ENCODE results near the gene CA12.

Gene CA12

GRCh38 chr15:63299943-63300575 lies 81.6 kb downstream of the CA12 start:
- DNase-seq = no peak

GRCh38 chr15:63296195-63296594 lies 85.5 kb downstream of the CA12 start:
- no peak for DNase-seq

DNA sequence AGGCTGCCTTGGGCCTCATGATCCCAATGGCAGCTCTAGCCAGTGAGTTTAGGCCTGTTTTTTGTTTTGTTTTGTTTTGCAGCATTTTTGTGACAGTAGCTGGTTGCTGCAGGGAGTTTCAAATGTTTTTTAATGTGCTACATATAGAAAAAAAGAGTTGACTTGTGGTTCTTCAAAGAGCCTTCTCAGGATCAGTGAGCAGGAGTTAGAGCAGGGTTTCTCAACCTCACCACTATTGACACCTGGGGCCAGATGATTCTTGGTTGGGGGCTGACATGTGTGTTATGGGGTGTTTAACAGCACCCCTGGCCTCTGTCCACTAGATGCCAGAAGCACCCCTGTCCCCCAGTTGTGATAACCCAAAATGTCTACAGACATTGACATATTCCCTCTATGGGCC lies 86.3 kb downstream of the CA12 start:
- no peak for DNase-seq

DNA sequence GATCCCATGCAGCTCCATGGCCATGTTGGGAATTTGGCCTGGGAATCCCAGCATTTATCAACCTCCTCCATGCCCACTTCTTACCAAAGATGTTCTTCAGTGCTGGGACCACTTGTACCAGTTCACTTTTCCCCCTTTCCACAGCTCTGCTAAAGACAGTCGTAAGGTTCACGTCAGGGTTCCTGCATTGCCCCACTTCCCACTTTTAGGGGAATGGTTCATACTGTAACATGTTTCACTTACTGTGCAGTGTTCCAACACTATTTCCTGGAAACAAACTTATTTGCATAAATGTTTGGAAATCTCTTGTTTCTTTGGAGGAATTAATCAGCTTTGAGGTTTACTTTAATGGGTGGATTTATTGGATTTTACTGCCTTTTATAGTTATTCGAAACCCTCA lies 87.3 kb downstream of the CA12 start:
- DNase-seq = no peak

DNA sequence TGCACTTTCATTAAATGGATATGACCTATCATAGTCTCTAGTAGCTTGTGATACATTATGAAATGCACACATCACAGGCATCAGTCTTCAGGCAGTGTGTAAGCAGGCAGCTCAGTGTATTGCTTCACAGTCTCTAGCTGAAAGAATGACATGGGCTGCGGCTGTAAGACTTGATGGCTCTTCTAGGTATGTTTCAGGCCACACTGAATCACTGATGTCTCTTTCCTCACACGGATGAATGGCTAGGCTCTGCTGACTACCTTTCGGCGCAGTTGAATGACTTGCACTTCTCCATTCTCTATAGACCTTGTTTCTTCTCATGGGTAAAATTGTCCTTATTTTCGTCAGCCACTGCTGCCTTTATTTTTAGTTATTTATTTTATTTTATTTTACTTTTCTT lies 88.9 kb downstream of the CA12 start:
- DNase-seq = no peak

GRCh38 chr15:63292241-63292640 lies 89.4 kb downstream of the CA12 start:
- DNase-seq = no peak

DNA sequence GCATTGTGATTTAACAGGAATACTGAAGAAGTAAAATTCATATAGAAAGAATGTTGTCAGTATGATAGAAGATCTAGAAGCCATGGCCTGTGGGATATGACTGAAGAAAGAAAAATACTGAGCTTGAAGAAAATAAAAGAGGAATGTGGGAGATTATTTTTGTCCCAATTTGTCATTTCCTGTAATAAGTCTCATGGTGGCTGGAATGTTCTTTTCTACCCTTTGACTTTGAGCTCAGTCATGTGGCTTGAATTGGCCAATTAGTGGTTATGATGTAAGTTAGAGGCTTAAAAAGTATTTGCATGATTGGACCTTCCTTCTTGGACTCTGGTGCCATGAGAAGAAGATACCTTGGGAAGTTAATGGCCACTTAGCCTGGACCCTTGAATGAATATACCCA lies 90.1 kb downstream of the CA12 start:
- no peak for DNase-seq

DNA sequence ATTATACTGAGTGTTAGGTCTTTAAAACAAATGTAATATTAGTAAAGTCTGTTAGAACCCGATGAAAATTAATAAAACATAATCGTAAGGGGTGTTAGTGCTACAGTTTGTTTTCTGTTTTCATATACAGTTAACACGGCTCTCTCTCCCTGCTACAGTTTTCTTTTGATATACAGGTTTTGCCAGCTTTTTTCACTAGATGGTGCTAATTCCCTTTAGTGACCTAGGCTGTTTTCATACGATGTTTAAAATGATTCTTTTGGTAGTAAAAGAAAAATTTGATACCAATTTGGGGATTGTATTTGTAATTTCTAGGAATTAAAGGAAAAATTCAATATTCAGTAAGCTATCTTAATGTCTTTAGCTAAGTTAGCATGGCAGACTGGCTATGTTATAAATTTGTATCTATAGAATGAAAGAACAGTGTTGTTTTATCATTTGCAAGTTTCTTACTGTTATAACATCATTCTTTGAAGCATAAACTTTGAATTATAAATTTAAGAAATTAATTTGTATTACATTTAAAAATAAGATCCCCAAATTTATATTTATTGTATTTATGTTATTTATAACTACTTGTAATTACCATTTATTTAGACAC lies 92.8 kb downstream of the CA12 start:
- DNase-seq = peak in 1 of 5 donors; percentile 41

GRCh38 chr15:63288342-63288741 lies 93.3 kb downstream of the CA12 start:
- DNase-seq = no peak

DNA sequence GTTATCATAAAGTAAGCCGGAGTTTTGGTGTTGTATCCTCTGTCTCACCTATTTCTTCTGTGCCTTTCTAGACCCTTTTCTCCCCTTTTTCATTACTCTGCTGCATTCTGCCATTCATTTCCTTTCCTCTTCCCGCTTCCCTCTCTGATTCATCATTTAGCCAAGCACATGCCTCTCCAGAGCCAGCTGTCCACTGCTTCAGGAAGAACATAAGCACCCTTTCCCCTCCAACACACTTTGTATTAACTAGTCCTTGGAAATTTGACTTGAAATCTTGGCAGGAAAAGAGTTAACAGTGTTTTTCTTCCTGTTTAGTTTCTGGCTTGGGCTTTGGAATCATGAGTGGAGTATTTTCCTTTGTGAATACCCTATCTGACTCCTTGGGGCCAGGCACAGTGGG lies 94.5 kb downstream of the CA12 start:
- DNase-seq = no peak

GRCh38 chr15:63284335-63284734 lies 97.3 kb downstream of the CA12 start:
- DNase-seq = no peak

DNA sequence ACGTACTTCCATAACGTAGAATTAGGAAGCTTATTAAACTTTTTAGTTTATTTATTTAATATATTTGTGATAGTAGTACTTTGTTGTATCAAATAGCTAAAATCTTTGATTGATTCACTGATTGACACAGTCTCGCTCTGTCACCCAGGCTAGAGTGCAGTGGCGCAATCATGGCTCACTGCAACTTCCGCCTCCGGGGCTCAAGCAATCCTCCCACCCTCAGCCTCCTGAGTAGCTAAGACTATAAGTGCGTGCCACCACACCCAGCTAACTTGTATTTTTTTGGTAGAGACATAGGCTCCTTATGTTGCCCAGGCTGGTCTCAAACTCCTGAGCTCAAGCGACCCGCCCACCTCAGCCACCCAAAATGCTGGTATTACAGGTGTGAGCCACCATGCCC lies 98.5 kb downstream of the CA12 start:
- DNase-seq = no peak

- no peak for DNase-seq
These were observed 103.7 kb downstream of the CA12 start for GRCh38 chr15:63277893-63278456.

DNA sequence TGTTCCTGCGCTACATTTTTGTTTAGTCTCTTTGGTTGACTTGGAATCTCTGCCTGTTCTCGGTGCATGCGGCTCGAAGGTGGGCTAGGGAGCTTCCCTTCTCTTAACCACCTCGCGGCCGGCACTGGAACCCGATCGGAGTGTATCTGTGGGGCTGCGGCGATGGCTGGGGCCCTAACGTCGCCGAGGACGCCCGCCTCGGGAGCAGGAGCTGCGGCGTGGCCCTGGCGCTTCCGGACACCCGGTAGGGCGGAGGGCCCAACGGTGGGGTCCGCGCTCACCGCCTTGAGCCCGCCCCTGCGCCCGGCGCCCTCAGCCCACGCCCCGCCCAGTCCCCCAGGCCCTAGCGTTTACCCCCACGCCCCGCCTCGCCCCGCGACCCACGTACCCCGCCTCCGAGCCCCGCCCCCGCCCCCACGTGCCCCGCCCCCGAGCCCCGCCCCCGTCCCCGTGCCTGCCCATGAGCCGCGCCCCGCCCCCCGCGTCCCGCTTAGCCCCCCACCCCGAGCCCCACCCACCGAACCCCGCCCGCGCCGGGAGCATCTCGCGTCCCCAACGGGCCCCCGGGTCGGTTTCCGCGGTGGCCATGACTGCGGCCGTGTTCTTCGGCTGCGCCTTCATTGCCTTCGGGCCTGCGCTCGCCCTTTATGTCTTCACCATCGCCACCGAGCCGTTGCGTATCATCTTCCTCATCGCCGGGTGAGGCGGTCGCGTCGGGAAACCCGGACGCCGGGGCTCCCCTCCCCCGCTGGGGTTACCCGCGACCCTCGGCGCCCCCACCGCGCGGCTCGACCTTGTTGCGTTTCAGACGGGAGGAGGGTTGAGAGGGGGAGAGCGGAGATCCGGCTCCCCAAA lies 104.4 kb downstream of the CA12 start, which contains the start of gene APH1B:
Gene APH1B (plus strand): TSS at position 568 of the 855 bp plus-strand sequence. CDS start 19 bp downstream, at position 587.
- peak; percentile 77 to 83 (median 77) for DNase-seq

DNA sequence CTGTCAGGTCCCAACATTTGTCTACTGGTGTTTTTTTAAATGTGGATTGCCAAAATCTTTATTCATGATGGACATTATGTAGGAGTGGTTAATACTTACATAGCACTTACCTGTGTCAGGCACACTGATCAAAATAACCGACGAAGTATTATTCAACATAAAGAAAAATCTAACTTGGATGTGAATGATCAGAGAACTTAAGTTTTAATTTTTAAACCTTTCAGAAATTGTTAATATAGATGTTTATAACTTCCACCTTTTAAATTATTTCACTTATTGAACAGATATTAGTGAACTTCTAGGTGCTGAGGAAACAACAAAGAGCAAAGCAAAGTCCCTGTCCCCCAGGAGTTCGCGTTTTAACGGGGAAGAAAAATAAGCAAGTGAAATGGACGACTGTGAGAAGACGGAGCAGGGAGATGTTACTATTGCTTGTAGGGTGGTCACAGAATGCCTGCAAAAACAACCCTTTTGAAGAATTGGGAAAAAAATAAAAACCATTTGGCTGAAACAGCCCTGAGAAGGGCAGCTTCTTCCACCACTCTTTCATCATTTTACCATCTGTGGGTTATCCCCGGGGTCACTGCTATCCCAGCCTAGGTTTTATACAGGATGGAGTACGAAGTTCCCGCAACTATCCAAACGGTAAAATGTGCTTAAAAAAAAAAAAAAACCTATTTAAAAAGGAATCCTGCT lies 105.2 kb downstream of the CA12 start:
- no peak for DNase-seq

GRCh38 chr15:63274427-63274826 lies 107.2 kb downstream of the CA12 start:
- peak in 1 of 5 donors; percentile 36 for DNase-seq

All from T-helper 1 cell (primary cell).